Activated CD4-positive, alpha-beta T cell treated with anti-CD3 and anti-CD28 coated beads, Interleukin-2, amount 50 U/mL, for 16 hours (primary cell): ENCODE results near the gene EYA2.
"Not testable (repeated sequence)": the region's sequence is repeated elsewhere in the genome, so short reads cannot be mapped to it uniquely, and the experiment has no call there.

Experiments
- DNase-seq: peaks from one replicate; pipeline ENCODE4 v3.0.0-alpha.2; 2020

Gene EYA2, protein sequence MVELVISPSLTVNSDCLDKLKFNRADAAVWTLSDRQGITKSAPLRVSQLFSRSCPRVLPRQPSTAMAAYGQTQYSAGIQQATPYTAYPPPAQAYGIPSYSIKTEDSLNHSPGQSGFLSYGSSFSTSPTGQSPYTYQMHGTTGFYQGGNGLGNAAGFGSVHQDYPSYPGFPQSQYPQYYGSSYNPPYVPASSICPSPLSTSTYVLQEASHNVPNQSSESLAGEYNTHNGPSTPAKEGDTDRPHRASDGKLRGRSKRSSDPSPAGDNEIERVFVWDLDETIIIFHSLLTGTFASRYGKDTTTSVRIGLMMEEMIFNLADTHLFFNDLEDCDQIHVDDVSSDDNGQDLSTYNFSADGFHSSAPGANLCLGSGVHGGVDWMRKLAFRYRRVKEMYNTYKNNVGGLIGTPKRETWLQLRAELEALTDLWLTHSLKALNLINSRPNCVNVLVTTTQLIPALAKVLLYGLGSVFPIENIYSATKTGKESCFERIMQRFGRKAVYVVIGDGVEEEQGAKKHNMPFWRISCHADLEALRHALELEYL

DNA sequence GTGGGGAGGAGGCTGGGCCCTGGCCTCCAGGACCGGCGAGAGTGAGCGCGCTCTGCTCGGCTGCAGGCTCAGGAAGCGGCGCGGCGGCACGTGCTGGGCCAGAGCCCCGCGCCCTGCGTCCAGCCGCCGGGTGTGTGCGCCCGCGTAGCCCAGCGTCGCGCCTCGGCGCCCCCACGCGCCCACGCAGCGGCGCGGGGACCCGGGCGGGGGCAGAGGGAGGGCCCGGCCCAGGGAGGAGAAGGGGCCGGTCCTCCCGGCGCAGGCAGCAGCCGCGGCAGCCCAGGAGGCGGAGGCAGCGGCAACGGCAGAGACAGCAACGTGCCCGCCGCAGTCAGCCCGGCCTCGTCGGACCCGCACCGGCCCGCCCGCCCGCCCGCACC is at the start of gene EYA2:
Gene EYA2 (plus strand): TSS at position 265 of the 380 bp plus-strand sequence. CDS start 95,168 bp downstream, outside the sequence.
- no peak for DNase-seq

DNA sequence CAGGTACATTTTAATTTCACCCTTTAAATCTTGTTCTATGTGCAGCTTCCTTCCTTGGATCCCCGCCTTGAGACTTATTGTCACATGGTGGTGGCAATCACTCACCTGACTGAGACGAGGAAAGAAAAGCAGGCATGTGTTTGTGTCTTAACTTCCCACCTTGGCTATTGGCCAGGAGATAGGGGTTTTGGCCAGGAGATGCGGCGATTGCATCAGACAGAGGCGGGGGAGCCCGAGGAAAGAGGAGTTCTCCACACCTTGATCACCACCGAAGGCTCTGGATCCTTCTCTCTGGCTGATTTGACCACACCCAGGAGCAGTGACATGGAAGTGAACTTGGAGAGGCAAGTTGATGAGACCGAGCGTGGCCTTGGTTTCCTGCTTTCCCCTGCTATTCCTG is 49.7 kb upstream of the EYA2 start:
- no peak for DNase-seq

DNA sequence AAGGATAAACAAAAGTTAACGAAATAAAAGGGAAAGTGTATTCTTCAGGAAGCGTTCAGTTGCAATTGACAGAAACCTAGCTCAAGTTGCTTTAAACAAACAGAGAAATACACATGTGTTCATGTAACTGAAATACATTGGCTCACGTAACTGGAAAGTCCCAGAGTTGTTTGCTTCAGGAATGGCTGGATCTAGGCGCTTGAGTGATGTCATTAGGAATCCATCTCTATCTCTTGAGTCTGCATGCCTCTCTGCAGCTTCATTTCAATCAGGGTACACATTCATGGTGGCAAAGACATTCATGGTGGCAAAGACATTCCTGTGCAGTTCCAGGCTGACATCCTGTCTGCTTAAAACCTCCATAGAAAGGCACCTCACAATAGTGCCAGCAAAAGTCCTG is 45.4 kb upstream of the EYA2 start:
- DNase-seq: no peak

DNA sequence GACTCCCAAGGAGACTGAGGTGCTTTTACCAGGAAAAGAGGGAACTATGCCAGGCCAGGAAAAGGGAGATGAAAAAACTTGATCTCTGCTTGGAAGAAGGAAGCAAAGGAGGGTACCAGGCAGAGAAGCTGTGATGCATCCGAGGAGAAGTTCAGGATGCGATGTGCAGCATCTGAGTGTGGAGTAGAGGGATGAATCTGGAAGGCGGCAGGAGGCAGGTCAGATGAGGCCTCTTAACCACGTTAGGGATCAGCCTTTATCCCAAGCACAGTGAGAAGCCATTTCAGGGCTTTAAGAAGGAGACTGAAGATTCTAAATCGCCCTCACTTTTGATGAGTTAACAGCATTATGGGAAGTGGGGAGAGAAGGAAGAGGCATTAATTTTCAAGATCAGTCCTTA is 44.9 kb upstream of the EYA2 start:
- DNase-seq: no peak

DNA sequence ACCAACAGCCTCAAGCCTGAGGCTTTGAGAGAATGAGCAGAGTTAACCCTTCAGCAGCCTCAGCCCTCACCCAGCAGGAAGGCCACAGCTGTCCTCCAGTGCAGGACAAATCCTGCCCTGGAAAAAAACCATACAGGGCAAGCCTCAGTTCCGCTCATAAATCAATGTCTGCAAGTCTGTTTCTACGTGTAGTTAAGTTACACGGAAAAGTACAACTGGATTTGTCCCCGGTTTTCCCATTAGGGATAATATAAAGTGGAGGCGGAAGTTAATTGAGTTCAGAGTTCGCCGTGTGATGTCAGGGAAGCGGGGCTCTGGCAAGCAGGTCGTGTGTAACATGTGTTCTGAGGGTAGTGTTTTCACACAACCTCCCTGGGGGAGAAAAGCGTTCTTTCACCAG is 44.2 kb upstream of the EYA2 start:
- DNase-seq: no peak

DNA sequence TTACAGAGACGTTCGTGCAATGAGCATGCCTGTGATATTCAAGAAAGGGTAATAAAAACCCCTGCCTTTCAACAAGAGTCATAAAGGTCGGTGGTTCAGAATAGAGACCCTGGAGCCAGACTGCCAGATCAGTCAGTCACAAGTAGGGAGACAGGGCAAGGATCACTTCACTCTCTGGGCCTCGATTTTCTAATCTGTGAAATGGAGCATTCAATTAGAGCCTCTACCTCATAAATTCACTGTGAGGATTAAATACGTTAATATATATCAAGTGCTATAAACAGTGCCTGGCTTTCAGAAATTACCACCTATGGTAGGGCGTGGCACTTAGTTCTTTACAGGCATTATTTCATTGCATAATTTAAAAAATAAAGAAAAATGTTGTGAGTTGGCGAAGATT is 43.7 kb upstream of the EYA2 start:
- no peak for DNase-seq

DNA sequence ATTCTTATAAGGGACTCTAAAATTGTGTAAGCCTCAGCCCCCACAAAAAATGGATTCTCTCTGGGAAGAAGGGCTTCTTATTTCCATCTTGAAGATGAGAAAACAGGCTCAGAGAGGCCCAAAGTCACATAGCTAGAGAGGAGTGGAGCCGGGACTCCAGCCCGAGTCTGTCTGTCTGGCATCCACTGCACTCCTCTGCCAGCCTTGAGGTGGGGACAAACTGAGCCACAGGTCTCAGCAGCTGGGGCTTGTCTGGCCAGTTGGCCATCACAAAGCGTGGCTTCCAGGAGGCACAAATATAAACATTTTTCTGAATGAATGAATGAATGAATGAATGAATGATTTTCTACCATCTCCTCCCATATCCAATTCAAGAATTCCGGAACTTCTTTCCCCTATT is 42.9 kb upstream of the EYA2 start:
- no peak for DNase-seq

DNA sequence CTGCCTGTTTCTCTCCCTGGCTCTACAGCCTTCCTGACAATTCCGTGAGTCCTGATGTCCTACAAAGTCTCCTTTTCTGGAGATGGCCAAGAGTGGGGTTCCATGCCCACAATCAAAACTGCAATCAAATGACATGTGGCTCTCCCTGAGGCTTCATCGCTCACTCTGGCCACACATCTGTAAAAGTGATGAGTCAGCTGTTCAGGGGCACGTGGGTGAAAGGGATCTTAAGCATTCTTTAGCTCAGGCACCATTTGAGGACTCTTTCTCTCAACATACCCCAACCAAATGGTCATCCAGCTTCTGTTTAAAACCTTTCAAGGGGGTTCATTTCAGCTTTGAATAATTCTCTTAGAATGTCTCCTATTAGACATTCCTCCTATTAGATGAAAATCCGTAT is 42.3 kb upstream of the EYA2 start:
- DNase-seq: no peak

DNA sequence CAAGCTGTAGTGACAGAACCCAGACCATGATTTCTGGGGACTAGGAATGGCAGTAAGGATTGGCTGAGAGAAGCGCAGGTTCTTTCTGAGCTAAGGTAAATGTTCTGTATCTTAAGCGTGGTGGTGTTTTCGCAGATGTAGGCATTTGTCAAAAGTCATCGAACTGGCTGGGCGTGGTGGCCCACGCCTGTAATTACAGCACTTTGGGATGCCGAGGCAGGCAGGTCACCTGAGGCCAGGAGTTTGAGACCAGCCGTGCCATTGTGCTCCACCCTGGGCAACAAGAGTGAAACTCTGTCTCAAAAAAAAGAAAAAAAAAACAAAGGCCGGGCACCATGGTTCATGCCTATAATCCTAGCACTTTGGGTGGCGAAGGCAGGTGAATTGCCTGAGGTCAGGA is 40.7 kb upstream of the EYA2 start:
- no peak for DNase-seq

DNA sequence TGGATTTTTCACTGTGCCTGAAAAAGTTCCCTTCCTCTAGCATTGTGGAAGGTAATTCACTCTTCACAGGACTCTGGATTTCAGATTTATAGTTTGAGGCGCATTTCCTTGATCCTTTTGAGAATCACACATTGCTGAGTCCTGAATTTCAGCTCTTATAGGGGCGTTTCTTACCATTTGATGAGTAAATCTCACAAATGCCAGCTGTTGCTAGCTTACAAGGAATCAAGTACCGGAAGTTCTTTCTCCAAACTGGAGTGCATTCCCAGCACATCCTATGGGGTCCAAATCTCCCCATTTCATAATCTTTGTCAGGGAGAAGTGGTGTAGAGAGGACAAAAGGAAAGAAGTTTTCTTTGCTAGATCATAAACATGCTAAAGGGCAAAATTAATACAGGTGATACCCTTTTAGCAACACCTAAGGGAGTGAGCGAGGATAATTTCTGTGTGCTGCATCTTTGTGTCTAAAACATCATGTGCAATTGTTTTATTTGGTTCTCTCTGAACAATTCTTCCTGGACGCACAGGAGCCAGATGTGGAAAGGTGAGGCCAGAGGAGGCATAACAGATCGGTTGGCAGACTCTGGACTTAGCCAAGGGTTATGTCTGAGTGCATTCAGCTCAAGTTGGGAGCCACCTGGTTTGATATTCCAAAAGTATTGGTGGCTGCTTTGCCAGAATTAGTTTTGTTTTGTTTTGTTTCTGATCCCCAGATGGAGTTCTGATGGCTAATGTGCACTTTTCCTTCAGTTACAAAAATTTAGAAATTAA is 37.4 kb upstream of the EYA2 start:
- no peak for DNase-seq

DNA sequence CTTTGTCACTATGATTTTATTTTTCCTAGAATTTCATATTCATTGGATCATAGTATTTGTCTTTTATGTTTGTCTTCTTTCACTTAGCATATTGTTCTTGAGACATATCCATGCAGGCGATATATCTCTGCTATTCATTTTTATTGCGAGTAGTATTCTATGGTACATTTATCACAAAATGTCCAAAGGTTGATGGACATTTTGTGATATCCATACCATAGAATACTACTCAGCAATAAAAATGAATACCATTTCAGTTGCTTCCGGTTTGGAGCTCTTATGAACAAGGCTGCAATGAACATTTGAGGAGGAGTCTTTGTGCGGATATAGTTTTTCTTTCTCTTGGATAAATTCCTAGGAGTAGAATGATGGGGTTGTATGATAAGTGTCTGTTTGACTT is 28.8 kb upstream of the EYA2 start:
- no peak for DNase-seq

DNA sequence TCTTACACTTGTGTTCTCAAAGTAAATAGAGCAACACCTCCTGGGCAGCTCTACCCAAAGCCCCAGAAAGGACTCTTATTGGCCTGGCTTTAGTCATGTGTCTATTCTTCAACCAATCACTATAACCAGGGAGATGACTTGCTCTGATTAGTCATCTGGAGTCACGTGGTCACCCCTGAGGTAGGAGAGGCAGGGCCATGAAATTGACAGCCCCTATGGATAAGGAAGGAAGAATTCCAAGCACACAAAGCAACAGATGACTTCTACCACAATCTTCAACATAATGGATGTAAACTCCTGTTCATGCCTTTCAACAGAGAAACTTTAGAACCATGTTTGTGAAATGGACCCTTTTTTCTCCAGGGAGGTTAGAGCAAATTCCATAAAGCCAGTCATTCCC is 24.6 kb upstream of the EYA2 start:
- DNase-seq: no peak

DNA sequence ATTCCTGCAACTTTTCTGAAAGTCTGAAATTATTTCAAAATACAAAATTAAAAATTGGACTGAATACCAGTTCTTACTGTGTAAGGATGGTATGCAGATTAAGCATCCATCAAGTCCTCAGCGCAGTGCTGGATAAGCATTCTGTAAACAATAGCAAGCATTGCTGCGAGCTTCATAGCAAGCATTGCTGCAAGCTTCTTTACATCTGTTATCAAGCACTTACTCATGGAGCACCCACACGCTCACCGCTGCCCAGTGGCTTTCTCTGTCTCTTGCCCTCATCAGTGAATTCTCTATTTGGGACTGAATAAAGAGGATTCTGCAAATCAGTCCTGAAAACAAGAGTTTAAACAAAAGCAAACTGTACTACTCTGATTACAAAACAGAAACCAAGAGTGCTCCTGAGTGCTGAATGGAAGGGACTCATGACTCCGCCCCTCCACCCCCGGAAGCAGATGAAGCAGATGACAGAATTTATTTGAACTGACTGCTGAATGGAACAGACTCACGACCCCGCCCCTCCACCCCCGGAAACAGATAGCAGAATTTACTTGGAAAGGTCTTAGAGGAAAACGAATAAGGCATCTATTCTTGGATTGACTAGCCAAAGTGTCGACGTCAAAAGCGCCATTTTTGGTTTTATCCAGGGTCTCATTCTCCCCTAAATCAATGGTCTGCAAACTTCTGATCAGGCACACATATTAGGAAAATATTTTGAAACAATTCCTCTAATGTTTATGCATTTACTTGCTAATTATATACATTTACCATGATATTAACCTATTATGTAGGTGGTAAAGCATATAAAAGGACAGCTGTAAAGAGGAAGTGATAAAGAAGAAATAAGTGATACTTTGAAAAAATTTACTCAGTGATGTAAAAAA is 22.1 kb upstream of the EYA2 start:
- DNase-seq: no peak

DNA sequence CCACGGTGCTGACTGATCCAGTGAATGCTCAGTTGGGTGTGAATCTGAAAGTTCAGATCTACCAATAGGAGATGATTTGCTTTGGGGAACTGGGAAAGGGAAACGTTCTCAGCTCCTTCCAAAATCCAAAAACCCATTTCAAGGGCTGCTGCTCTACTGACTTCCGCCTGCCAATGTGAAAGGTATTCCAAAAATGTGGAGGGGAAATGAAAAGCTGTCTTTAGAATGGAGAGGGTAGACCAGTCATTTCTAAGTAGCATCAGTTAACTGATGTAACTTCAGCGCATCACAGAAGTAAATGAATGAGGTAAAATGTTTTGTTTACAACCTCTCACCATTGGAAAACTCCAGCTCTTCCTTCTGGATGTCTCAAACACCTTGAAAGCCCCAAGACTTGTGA is 19.6 kb upstream of the EYA2 start:
- no peak for DNase-seq

DNA sequence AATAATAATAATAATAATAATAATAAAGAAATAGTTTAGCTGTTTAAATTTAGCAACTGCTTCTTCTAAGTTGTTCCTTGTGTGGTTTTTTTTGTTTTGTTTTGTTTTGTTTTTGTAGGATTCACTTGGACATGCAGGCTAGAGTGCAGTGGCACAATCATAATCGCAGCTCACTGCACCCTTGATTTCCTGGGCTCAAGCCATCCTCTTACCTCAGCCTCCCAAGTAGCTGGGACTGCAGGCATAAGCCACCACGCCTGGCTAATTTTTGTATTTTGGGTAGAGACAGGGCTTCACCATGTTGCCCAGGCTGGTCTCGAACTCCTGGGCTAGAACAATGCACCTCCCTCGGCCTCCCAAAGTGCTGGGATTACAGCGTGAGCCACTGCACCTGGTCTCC is 15.3 kb upstream of the EYA2 start:
- DNase-seq: no peak

DNA sequence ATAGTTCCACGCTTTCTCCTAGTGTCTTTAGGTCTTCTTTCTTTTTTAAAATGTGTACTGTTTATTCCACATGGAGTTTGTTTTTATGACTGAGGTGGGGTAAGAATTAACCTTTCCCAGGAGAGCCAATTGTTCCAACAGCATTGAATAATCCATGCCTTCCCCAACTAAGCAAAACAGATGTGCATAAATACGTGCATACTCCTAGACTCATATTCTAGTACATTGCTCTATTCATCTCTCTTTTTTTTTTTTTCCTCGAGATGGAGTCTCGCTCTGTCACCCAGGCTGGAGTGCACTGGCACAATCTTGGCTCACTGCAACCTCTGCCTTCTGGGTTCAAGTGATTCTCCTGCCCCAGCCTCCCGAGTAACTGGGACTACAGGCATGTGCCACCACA is 14.7 kb upstream of the EYA2 start:
- DNase-seq: not testable (repeated sequence)

DNA sequence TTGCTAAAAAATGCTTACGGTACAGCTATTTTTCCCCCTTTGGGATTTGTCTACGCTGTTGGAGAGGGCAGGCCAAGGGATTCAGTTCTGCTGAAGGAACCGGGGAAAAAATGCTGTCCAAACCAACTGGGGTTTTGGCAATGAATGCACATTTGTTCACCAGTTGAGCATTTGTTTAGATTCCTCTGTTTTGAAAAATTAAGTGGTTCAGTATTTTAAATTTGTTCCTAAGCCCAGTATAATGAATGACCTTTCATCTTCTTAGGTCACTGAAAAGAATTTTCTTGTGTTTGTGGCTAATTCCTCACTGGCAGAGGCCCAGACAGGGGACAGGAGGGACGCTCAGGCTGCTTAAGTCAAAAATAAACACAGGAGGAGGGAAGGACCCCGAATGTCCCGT is 10.8 kb upstream of the EYA2 start:
- DNase-seq: no peak

DNA sequence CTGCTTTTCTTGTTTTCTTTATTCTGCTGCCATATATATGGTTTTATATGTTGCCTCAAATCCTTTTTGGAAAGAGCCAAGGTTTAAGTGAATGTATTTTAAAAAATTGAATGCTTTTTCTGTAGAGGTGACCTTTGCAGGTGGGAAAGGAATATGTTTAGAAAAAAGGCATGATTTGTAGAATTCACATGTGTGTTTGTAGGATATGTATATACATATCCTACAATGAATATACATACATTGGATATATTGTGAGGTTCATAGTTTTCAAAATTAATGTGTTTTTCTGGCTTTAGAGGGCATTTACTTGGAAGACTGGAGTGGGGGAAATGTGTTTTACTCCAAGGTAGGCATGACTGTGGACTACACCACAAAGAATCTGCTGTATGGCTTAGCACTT is 4.0 kb upstream of the EYA2 start:
- no peak for DNase-seq

DNA sequence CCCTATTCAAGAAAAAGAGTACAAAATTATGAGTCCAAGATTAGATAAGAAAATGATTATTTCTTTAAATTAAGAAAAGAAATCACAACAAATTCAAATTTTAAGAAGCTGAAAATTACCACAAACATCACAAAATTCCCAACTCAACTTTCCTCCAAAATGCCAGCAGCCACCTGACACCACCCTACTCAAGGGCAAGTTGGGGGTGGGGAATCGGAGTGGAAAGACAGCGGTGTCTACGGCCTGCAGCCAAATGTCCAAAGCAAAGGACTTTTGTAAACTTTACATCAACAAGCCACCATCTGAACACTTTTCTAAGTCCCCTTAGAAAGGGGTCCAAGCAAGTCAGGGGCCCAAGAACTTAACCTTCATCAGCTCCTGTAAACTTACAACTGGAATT is 1.6 kb upstream of the EYA2 start:
- DNase-seq: no peak

DNA sequence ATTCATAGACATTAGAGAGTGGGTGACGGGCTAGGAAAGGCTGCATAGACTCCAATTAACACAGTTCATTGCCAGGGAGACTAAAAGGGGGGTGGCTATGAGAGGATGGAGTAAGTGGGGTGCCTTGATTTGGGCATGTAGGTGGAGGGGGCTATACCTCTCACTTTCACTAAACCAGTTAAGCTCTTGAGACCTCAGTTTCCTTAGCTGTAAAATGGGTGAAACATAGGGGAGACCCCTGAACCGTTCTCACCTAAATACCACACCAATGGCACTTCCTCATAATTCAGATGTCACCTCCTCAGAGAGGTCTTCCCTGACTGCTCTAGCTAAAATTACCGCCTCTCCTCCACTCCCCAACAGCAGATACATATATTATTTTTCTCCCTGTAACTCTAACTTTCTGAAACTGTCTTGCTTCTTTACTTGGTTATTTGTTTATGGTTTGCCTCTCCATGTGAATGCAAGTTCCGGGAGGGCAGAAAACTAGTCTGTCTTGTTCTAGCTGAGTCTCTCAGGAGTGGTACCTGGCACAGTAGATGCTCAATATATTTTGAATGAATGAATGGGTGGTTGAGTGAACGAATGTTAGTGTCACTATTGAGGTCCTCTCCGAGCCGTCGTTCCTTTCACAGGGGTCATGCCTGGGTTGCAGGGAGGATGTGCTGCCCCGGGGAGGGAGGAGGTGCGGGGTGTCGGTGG is 615 bp upstream of the EYA2 start:
- no peak for DNase-seq

DNA sequence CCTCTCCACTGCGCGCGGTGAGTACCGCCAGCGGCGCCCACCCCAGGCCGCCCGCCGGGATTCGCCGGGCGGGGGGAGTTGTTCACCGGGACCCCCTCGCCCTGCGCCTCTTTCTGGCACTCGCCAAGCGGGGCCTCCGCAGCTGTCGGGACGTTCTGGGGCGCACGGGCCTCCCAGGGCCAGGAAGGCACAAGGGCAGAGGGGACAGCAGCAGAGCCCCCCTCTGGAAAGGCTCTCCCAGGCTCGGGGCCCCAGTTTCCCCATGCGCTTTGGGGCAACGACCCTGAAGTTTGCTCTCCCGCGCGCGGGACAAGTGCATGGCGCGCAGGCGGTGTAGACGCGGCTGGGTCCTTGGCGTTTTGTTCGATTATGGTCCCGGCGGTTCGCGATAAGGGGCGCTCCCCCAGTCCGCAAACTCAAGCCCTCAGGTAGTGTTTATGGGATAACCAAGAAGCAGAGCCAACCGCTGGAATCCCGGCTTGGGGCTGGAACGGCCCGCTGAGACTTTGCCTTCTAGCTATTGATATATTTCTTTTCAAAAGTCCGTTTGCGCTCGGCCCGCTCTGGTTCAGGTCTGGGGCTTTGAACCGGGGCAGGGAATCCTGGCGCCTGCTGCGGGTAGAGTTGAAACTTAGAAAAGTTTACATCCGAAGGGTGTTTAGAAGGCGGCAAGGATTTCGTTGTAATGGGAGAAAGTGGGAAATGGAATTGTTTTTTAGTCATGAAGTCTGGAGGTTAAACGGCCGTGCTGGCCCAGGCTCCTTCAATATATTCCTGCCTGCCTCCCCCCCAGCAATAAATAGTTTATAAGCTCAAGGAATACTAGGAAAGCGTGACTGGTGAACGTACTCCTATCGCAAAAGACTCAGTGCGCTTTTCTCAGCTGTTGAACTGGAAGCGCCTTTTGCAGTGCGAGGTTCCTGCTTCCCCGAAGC is 595 bp downstream of the EYA2 start:
- no peak for DNase-seq

DNA sequence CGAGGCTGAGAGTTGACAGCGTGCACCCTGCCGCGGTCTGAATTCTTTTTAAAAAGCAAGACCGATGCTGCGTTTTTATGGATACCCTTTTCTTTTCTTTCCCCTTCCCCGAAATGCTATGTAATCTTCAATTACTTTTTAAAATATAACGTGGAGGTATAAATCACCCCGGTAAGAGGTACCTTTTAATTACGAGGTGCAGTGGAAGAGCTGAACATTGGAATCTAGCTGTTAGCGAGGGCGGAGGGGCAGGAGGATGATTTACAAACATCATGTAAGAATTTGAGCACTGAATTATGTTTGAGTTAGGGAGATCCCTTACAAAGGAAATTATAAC is 1.2 kb downstream of the EYA2 start:
- DNase-seq: no peak
